ENCODE measurements around the gene WWP2. TPM values are rescaled to one million over a fixed set of nuclear protein-coding genes. Genes with fewer than 3 reads are reported as not detected.
"Not testable (repeated sequence)": the region's sequence is repeated elsewhere in the genome, so short reads cannot be mapped to it uniquely, and the experiment has no call there.

WWP2 gene
- total RNA-seq (2014; rRNA removed; shearing (Covaris generic)): 12.6 and 15.1 TPM in 2 replicates

DNA sequence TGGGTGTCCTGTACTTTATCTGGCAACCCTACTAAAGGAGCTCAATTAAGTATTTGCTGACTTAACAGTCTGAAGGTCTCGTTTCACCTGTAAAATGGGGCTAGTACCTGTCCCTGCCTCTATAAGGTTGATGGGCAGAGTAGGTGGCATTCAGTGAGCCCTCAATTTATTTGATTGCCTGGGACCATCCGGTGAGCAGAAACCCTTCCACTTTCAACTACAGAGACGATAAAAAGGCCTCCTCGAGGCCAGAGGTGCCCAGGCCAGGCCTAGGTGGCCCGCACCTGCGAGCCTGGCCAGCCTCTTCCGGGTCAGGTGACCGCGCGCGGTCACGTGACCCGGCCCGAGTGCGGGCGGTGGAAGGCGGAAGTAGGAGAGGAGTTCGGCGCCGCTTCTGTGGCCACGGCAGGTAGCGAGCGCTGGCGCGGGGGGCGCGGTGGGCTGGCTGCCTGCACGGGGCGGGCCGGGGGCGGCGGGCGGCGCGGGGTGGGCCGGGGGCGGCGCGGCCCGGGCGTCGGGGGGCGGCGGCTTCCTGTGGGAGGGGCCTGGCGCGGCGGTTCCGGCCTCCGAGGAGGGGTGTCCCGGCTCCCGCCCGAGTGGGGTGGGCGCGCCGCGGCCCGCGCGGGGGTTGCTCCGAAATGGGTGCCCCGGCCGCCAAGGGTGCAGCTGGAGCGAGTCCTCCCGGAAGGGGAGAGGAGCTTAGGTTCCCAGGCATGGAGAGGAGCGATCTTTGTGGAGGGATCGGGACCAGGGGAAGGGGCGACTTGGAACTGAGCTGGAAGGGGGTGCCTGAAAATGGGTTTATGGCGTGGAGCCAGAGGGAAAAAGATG, at the start of gene WWP2:
Gene WWP2 (plus strand): TSS at position 350 of the 831 bp plus-strand sequence. CDS start 24,679 bp downstream, outside the sequence.
- DNase-seq (ENCODE audit: low spot score): peak; percentile 59

GRCh38 chr16:69712914-69713581, 49.1 kb upstream of the WWP2 start:
- DNase-seq (ENCODE audit: low spot score): no peak

DNA sequence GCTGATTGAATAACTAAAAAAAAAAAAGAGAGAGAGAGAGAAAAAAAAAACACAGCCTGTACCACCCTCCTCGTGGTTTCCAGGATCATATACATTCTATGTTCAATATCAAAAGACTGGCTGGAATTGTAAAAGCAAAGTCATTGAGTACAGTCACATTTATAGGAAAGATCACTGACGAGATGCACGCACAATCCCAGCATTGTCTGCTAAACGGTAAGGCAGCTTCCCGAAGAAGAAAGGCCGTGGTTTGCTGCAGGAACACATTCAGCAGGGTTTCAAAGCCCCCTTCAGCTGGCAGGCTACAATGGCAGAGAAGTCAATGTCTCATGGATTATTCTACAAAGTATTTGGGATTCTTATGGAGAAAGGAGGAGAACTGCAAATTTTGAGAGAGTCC, 45.1 kb upstream of the WWP2 start:
- DNase-seq (ENCODE audit: low spot score): no peak

DNA sequence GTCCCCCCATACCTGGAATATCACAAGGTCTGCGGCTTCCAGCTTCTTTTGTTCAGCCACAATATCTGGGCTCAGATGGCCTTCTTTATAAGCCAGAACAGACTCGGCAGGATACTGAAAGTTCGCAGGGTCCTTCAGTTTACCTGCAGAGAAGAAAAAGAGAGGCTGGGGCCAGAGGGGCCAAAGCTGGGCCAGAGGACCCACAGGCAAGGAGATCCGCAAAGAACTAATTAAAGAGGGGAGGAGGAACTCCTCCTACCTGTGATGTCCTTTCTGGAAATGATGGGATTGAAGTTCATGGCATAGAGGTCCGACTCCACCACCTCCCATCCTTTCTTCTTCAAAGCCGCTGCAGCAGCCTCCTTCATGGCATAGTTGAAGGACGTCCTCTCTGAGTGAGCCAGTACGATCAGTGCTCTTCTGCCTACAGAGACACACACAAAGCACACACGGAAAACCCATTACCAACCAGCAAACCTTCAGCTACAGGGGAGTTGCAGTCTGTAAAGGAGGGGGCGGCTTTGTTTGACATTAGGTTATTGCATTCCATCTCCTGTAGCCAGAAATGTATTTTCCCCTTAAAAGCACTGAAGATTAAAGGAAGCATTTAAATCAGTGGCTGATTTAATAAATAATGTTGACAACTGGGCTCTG, 43.9 kb upstream of the WWP2 start:
- DNase-seq (ENCODE audit: low spot score): no peak

GRCh38 chr16:69720822-69721430, 41.2 kb upstream of the WWP2 start:
- DNase-seq (ENCODE audit: low spot score): no peak

- DNase-seq (ENCODE audit: low spot score): no peak
These were observed 40.6 kb upstream of the WWP2 start for GRCh38 chr16:69721441-69721957.

GRCh38 chr16:69724414-69724873, 37.7 kb upstream of the WWP2 start:
- DNase-seq (ENCODE audit: low spot score): no peak

GRCh38 chr16:69724981-69725479, 37.1 kb upstream of the WWP2 start:
- no peak for DNase-seq (ENCODE audit: low spot score)

GRCh38 chr16:69725480-69726312, 36.4 kb upstream of the WWP2 start:
- no peak for DNase-seq (ENCODE audit: low spot score)

DNA sequence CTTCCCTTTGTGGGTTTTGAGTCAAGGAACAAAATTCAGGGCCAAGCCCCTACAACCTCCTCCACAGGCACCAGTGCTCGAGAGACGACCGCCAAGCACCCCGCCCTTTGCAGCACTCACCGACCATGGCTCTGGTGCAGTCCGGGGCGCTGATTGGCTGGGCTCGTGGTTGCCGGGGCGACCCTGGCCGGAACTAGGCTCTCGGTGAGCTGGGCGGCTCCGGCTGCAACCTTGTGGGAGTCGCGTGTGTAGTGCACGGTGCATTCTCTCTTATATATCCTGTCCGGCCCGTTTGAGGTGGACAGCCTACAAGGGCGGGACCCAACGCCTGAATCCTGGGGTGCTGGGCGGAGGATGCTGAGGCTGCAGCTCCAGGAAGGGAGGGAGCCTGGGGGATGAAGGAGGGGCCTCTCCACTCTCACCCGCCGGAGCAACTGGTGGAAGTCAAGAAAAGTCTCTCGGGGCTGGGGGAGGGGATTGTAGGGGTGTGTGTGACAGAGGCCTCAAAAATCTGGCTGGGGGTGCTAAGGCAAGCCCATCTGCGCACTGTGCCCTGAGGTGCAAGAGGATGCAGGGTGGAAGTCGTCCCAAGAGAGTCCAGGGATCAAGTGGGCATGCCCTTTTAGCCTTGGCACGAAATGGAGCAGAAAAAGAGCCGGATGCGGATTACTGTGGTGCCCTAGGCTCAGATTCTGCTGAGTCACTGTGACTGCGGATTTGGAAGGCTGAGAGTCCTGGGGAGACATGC, 35.6 kb upstream of the WWP2 start, which contains the start of gene NQO1:
Gene NQO1 (minus strand): TSS at position 248 of the 748 bp plus-strand sequence. CDS start 121 bp downstream, at position 127.
- peak; percentile 99 for DNase-seq (ENCODE audit: low spot score)

DNA sequence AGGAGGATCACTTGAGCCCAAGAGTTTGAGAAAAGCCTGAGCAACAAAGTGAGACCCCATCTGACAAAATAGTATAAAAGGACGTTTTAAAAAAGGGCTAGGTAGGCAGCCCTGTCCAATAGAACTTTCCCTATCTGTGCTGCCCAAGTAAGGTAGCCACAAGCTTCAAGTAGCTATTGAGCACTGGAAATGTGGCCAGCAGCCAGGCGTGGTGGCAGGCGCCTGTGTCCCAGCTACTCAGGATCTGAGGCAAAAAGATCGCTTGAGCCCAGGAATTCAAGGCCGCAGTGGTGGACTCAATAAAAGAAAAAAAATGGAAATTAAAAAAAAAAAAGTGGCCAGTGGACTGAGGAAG, 34.2 kb upstream of the WWP2 start:
- peak; percentile 32 for DNase-seq (ENCODE audit: low spot score)

DNA sequence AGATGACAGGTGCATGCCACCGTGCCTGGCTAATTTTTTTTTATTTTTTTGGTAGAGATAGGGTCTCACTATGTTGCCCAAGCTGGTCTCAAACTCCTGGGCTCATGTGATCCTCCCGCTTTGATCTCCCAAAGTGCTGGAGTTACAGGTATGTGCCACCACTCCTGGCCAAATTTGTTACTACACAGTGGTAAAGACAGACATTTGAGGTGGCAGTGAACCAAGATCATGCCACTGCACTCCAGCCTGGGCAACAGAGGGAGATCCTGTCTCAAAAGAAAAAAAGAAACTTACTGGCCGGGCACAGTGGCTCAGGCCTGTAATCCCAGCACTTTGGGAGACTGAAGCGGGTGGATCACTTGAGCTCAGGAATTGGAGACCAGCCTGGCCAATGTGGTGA, 33.1 kb upstream of the WWP2 start:
- not testable (repeated sequence) for DNase-seq (ENCODE audit: low spot score)

DNA sequence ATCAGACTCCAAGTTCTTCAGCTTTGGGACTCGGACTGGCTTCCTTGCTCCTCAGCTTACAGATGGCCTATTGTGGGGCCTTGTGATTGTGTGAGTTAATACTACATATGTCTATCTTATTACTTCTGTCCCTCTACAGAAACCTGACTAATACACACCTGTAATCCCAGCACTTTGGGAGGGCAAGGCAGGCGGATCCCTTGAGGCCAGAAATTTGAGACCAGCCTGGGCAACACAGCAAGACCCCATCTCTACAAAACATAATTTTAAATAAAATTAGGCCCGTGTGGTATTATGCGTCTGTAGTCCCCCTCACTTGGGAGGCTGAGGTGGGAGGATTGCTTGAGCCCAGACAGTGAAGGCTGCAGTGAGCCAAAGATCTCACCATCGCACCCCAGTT, 30.9 kb upstream of the WWP2 start:
- DNase-seq (ENCODE audit: low spot score): not testable (repeated sequence)

GRCh38 chr16:69732101-69732500, 30.0 kb upstream of the WWP2 start:
- no peak for DNase-seq (ENCODE audit: low spot score)

GRCh38 chr16:69741519-69741918, 20.6 kb upstream of the WWP2 start:
- DNase-seq (ENCODE audit: low spot score): no peak

GRCh38 chr16:69741951-69742904, 19.9 kb upstream of the WWP2 start:
- DNase-seq (ENCODE audit: low spot score): no peak

- no peak for DNase-seq (ENCODE audit: low spot score)
These were observed 17.5 kb upstream of the WWP2 start for GRCh38 chr16:69744363-69745231.

DNA sequence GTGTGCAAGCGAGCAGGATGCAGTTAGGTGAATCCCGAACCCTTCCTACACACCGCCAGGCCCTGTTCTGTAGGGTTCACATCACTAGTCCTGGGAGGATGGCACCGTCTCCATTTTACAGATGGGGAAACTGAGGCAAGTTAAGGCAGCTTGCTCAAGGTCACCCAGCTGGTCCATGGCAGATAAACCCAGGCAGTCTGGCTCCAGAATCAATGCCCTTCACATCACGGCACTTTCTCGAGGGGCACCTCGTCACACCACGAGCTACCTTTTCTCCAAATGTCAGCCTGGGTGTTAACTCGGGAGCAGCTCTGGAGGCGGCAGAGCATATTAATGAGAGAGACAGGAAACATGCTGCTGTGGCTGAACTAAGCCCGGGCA, 16.9 kb upstream of the WWP2 start:
- no peak for DNase-seq (ENCODE audit: low spot score)
